ENCODE results near the gene EFCAB3.

DNA sequence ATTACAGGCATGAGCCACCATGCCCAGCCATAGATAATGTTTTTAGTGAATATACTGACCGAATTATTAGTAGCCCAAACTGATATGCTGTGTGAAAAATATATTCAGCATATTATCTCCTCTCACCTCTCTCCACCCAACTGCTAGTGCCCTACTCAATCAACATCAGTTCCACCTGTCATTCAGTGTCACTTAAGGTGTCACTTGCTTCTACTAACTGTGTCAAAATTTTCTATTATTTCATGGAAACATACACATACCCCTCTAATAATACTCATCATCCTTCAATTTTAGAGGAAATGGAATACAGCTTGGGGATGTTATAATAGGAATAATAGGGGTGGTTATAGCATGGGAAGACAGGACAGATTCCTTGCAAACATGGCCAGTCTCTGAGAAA, 12.6 kb downstream of the EFCAB3 start:
- TF ChIP-seq, protein P1, sequence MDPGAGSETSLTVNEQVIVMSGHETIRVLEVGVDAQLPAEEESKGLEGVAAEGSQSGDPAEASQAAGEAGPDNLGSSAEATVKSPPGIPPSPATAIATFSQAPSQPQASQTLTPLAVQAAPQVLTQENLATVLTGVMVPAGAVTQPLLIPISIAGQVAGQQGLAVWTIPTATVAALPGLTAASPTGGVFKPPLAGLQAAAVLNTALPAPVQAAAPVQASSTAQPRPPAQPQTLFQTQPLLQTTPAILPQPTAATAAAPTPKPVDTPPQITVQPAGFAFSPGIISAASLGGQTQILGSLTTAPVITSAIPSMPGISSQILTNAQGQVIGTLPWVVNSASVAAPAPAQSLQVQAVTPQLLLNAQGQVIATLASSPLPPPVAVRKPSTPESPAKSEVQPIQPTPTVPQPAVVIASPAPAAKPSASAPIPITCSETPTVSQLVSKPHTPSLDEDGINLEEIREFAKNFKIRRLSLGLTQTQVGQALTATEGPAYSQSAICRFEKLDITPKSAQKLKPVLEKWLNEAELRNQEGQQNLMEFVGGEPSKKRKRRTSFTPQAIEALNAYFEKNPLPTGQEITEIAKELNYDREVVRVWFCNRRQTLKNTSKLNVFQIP (CRISPR knock-in tag; IDR thresholded peaks at IDR 0.05; ENCODE audit: borderline replicate concordance, low read depth) = no peak
- TF ChIP-seq ARNTL (CRISPR knock-in tag; IDR thresholded peaks at IDR 0.05; ENCODE audit: borderline replicate concordance, low read depth) (no peak), ZNF70 (CRISPR knock-in tag; IDR thresholded peaks at IDR 0.05) (no peak), ESRRG (CRISPR knock-in tag; IDR thresholded peaks at IDR 0.05) (no peak), ISL1 (CRISPR knock-in tag; IDR thresholded peaks at IDR 0.05) (no peak), RARB (CRISPR knock-in tag; IDR thresholded peaks at IDR 0.05) (no peak), ZFP3 (CRISPR knock-in tag; IDR thresholded peaks at IDR 0.05) (no peak), ZNF8 (CRISPR knock-in tag; IDR thresholded peaks at IDR 0.05) (no peak)
- TF ChIP-seq, protein P2, sequence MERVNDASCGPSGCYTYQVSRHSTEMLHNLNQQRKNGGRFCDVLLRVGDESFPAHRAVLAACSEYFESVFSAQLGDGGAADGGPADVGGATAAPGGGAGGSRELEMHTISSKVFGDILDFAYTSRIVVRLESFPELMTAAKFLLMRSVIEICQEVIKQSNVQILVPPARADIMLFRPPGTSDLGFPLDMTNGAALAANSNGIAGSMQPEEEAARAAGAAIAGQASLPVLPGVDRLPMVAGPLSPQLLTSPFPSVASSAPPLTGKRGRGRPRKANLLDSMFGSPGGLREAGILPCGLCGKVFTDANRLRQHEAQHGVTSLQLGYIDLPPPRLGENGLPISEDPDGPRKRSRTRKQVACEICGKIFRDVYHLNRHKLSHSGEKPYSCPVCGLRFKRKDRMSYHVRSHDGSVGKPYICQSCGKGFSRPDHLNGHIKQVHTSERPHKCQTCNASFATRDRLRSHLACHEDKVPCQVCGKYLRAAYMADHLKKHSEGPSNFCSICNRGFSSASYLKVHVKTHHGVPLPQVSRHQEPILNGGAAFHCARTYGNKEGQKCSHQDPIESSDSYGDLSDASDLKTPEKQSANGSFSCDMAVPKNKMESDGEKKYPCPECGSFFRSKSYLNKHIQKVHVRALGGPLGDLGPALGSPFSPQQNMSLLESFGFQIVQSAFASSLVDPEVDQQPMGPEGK (CRISPR knock-in tag; IDR thresholded peaks at IDR 0.05; ENCODE audit: borderline replicate concordance) = no peak
- TF ChIP-seq, protein P3, sequence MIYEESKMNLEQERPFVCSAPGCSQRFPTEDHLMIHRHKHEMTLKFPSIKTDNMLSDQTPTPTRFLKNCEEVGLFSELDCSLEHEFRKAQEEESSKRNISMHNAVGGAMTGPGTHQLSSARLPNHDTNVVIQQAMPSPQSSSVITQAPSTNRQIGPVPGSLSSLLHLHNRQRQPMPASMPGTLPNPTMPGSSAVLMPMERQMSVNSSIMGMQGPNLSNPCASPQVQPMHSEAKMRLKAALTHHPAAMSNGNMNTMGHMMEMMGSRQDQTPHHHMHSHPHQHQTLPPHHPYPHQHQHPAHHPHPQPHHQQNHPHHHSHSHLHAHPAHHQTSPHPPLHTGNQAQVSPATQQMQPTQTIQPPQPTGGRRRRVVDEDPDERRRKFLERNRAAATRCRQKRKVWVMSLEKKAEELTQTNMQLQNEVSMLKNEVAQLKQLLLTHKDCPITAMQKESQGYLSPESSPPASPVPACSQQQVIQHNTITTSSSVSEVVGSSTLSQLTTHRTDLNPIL (CRISPR knock-in tag; IDR thresholded peaks at IDR 0.05; ENCODE audit: low read depth) = no peak
